Keratinocyte (primary cell): Measurements from ENCODE around the gene RPS6KL1. TPM values are rescaled to one million over a fixed set of nuclear protein-coding genes. Genes with fewer than 3 reads are reported as not detected.

Source experiments
- DNase-seq: peaks from one replicate; pipeline ENCODE4 v3.0.0-alpha.2; 2011; ENCODE audit warnings: low read depth, missing footprints, low spot score
- FAIRE-seq: peaks from 2 replicates; lab custom pipeline; 2011; peaks lifted over from hg19 to GRCh38; lab: Jason Lieb, UNC
- H2AFZ ChIP-seq: 2 replicates; pipeline ENCODE4 v1.6.0; 2012; ENCODE audit warnings: low read length, control low read depth, inconsistent platforms; ENCODE audit not compliant: control insufficient read depth
- H3K27ac ChIP-seq: 2 replicates; pipeline ENCODE4 v1.5.1; 2011; ENCODE audit warnings: low read length; ENCODE audit not compliant: control insufficient read depth, insufficient read depth
- H3K27me3 ChIP-seq: 3 replicates; pipeline ENCODE4 v1.6.0; 2011; ENCODE audit warnings: low read length; ENCODE audit not compliant: control insufficient read depth, insufficient read depth; ENCODE audit errors: extremely low read depth
- H3K36me3 ChIP-seq, 2 experiments: 2 replicates in 1 of 2; 3 replicates in 1 of 2; pipeline ENCODE4 v1.5.1; 2011; ENCODE audit warnings: low read length in 2 of 2, mild to moderate bottlenecking in 1 of 2; ENCODE audit not compliant: control insufficient read depth in 2 of 2, insufficient read depth in 2 of 2; ENCODE audit errors: extremely low read depth in 1 of 2
- H3K4me1 ChIP-seq: 3 replicates; pipeline ENCODE4 v1.5.1; 2011; ENCODE audit warnings: low read length; ENCODE audit not compliant: control insufficient read depth, insufficient read depth; ENCODE audit errors: extremely low read depth
- H3K4me2 ChIP-seq: 3 replicates; pipeline ENCODE4 v1.6.0; 2011; ENCODE audit warnings: low read depth, low read length; ENCODE audit not compliant: control insufficient read depth, insufficient read depth; ENCODE audit errors: extremely low read depth
- H3K4me3 ChIP-seq, 3 experiments: fragments of 200-600 bp in 1 of 3; sonication (generic) in 1 of 3; 2 replicates in 2 of 3; 3 replicates in 1 of 3; pipeline ENCODE4 v1.5.1; 2011 to 2016; ENCODE audit warnings: low read length in 3 of 3, mild to moderate bottlenecking in 3 of 3, control low read depth in 2 of 3, inconsistent platforms in 1 of 3, low read depth in 1 of 3, mixed read lengths in 1 of 3, mixed run types in 1 of 3, moderate library complexity in 1 of 3; ENCODE audit not compliant: control insufficient read depth in 2 of 3, insufficient read depth in 2 of 3; ENCODE audit errors: extremely low read depth in 1 of 3
- H3K79me2 ChIP-seq: 2 replicates; pipeline ENCODE4 v1.6.0; 2012; ENCODE audit warnings: low read length; ENCODE audit not compliant: control insufficient read depth, insufficient read depth
- H3K9ac ChIP-seq: 3 replicates; pipeline ENCODE4 v1.6.0; 2011; ENCODE audit warnings: low read length; ENCODE audit not compliant: control insufficient read depth, insufficient read depth; ENCODE audit errors: extremely low read depth
- H3K9me1 ChIP-seq: 3 replicates; pipeline ENCODE4 v1.6.0; 2011; ENCODE audit warnings: low read length; ENCODE audit not compliant: control insufficient read depth, insufficient read depth; ENCODE audit errors: extremely low read depth
- H3K9me3 ChIP-seq: 2 replicates; pipeline ENCODE4 v1.5.1; 2012; ENCODE audit warnings: low read depth, low read length; ENCODE audit not compliant: control insufficient read depth
- H4K20me1 ChIP-seq: 3 replicates; pipeline ENCODE4 v1.6.0; 2011; ENCODE audit warnings: low read length; ENCODE audit not compliant: control insufficient read depth, insufficient read depth; ENCODE audit errors: extremely low read depth
- EZH2 ChIP-seq: IDR thresholded peaks from one replicate; pipeline ENCODE4 v1.6.1; 2012; ENCODE audit warnings: inconsistent platforms, mild to moderate bottlenecking, low read length, moderate library complexity
- dilution Hi-C: fragments of 300-500 bp; cut with MboI; formaldehyde crosslinking; loops from one replicate; pipeline ENCODE4 v1.7.0; 2020; ENCODE audit warnings: low sequenced_read_pairs; ENCODE audit not compliant: extremely low pct_ligation_motif_present
- polyA plus RNA-seq, 5 experiments: library from polyadenylated mRNA; depleted of rRNA in 3 of 5; stranded (reverse) in 3 of 5; stranded (forward) in 1 of 5; unstranded in 1 of 5; fragments of >200 nt; gene quantifications; 1 replicate in 1 of 5; 2 replicates in 3 of 5; 3 replicates in 1 of 5; pipeline versions ENCODE4 v1.2.1 to v1.2.3, GENCODE V29; 2011 to 2012; ENCODE audit warnings: missing spikeins in 2 of 5, low read depth in 1 of 5, low replicate concordance in 1 of 5
- TF ChIP-seq, protein P1 (sequence below), 3 experiments: IDR thresholded peaks in 1 of 3; conservative IDR thresholded peaks in 1 of 3; optimal IDR thresholded peaks in 1 of 3; 2 replicates in 2 of 3; 3 replicates in 1 of 3; pipeline versions ENCODE3 to v1.5.1; 2011; ENCODE audit warnings: low read length in 3 of 3, mild to moderate bottlenecking in 3 of 3, moderate library complexity in 2 of 3, control low read depth in 1 of 3, inconsistent platforms in 1 of 3; ENCODE audit not compliant: insufficient read depth in 2 of 3; ENCODE audit errors: extremely low read depth in 1 of 3

Gene RPS6KL1
- polyA plus RNA-seq, 1 donor (not counting 4 experiments of a cell fraction or from before 2014, with no cell fraction given) = 0.69 TPM

DNA sequence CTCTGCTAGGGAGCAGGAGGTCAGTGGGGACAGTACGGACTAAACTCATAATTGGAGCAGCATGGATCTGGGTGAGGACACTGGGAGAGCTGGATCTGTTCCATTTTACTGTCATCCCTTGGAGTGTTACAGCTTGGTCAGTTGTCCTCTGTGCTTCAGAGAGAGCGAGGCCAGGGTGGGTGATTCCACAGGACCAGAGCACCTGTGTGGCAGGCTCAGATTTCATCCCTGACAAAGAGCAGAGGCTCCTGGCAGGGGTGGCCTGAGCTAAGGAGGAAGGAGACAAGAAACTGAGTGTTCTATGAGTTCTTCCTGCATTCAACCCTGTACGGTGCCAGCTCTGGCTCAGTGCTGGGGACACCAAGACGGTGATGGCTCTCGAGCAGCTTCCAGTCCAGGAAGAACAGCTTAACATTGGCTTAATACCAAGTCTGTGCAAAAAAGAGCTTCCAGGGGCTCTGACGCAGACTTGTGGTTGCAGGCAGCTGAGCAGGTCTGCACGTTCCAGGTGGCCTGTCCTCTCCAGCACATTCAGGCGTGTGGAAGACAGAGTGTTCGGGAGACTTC lies 40.7 kb upstream of the RPS6KL1 start:
- Histone ChIP-seq H3K4me1 (peaks cover 61% of the 10 kb centered on the region), H3K79me2 (no peaks in the 10 kb centered on the region), H3K4me2 (peak overlapping the region; percentile 65), H3K27ac (peak overlapping the region; percentile 84), H3K9ac (no peak overlapping the region), H3K4me3 (no peak overlapping the region), H3K36me3 (no peaks in the 10 kb centered on the region), H4K20me1 (no peaks in the 10 kb centered on the region), H2AFZ (no peak overlapping the region), H3K9me3 (no peaks in the 10 kb centered on the region), H3K27me3 (no peaks in the 10 kb centered on the region), H3K9me1 (no peaks in the 10 kb centered on the region)
- FAIRE-seq = peak; percentile 58
- dilution Hi-C loops = no loop called here
- no peak for DNase-seq
- TF ChIP-seq EZH2 = no peak
- TF ChIP-seq, protein P1, sequence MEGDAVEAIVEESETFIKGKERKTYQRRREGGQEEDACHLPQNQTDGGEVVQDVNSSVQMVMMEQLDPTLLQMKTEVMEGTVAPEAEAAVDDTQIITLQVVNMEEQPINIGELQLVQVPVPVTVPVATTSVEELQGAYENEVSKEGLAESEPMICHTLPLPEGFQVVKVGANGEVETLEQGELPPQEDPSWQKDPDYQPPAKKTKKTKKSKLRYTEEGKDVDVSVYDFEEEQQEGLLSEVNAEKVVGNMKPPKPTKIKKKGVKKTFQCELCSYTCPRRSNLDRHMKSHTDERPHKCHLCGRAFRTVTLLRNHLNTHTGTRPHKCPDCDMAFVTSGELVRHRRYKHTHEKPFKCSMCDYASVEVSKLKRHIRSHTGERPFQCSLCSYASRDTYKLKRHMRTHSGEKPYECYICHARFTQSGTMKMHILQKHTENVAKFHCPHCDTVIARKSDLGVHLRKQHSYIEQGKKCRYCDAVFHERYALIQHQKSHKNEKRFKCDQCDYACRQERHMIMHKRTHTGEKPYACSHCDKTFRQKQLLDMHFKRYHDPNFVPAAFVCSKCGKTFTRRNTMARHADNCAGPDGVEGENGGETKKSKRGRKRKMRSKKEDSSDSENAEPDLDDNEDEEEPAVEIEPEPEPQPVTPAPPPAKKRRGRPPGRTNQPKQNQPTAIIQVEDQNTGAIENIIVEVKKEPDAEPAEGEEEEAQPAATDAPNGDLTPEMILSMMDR (optimal IDR thresholded peaks at IDR 0.05 in 1 of 3, IDR thresholded peaks at IDR 0.05 in 1 of 3, conservative IDR thresholded peaks at IDR 0.05 in 1 of 3; ENCODE audit: extremely low read depth in 1 of 3, insufficient read depth in 2 of 3, low read length in 3 of 3) = no peak

DNA sequence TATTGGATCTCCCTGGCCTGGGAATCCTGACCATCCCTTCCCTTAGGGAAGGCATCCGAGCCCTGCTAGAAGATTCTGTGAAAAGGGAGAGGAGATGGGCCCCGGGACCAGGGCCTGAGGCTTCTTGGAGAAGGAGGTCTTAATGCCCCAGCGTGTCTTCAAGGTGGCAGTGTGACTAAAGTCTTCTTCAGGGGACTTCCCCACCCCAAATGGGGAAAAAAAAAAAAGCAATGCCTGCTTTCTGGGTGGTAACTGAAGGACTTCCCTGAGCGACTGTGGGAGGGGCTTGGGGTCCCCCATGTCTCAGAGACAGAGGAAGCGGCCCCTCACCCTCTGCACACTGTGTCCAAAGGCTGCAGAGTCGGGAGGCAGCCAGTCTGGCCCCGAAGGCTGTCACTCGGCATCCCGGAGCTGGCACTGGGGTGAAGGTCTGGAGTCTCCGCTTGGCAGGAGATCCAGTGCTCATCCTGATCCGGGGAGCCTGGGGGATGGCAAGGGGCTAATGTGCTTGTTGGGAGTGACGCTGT lies 40.2 kb upstream of the RPS6KL1 start:
- FAIRE-seq = no peak
- Histone ChIP-seq H3K4me1 (peaks cover 61% of the 10 kb centered on the region), H3K4me3 (no peak overlapping the region), H3K79me2 (no peaks in the 10 kb centered on the region), H4K20me1 (no peaks in the 10 kb centered on the region), H3K9me3 (no peaks in the 10 kb centered on the region), H3K27me3 (no peaks in the 10 kb centered on the region), H3K4me2 (no peak overlapping the region), H3K36me3 (no peaks in the 10 kb centered on the region), H3K27ac (no peak overlapping the region), H3K9ac (no peak overlapping the region), H2AFZ (no peak overlapping the region), H3K9me1 (no peaks in the 10 kb centered on the region)
- dilution Hi-C loops = no loop called here
- DNase-seq = no peak
- TF ChIP-seq, protein P1 (optimal IDR thresholded peaks at IDR 0.05 in 1 of 3, IDR thresholded peaks at IDR 0.05 in 1 of 3, conservative IDR thresholded peaks at IDR 0.05 in 1 of 3; ENCODE audit: extremely low read depth in 1 of 3, insufficient read depth in 2 of 3, low read length in 3 of 3) = no peak
- no peak for TF ChIP-seq EZH2
